Tibial nerve (tissue), 4 donors: ENCODE measurements around the gene JOSD1.

Experiments
- EP300 ChIP-seq, 2 donors: sonication (generic); formaldehyde crosslinking; IDR thresholded peaks; one replicate each; pipeline ENCODE4 v1.6.1; 2017; ENCODE audit warnings: antibody characterized with exemption in 2 of 2, mild to moderate bottlenecking in 1 of 2
- POLR2A ChIP-seq, 2 donors: fragments of 450-650 bp; IDR thresholded peaks; one replicate each; pipeline ENCODE4 v1.6.1; 2017; ENCODE audit warnings: antibody characterized with exemption in 2 of 2, mild to moderate bottlenecking in 2 of 2, moderate library complexity in 2 of 2
- TF ChIP-seq, protein P1 (sequence below), 5 experiments: fragments of 200-600 bp in 3 of 5; fragments of 450-650 bp in 2 of 5; sonication (generic) in 3 of 5; IDR thresholded peaks; one replicate each; pipeline ENCODE4 v1.5.1; 2016 to 2019; ENCODE audit warnings: antibody characterized with exemption in 5 of 5, mild to moderate bottlenecking in 3 of 5, moderate library complexity in 2 of 5

DNA sequence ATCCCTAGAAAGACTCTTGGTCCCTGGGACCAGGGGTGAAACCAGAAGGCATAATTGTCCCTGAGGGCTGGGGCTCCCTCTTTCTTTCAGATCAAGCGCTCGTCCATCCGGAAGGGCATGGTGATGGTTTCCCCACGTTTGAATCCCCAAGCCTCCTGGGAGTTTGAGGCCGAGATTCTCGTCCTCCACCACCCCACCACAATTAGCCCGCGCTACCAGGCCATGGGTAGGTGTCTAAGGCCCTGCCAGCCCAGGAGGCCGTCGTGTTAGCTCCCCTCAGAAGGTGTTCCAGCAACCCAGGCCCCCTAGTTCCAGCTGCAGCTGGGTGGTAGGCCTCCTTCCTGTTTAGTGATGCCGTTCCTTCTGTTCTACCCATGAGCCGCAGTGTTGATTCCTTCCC is 26.4 kb upstream of the JOSD1 start:
- TF ChIP-seq, protein P1, sequence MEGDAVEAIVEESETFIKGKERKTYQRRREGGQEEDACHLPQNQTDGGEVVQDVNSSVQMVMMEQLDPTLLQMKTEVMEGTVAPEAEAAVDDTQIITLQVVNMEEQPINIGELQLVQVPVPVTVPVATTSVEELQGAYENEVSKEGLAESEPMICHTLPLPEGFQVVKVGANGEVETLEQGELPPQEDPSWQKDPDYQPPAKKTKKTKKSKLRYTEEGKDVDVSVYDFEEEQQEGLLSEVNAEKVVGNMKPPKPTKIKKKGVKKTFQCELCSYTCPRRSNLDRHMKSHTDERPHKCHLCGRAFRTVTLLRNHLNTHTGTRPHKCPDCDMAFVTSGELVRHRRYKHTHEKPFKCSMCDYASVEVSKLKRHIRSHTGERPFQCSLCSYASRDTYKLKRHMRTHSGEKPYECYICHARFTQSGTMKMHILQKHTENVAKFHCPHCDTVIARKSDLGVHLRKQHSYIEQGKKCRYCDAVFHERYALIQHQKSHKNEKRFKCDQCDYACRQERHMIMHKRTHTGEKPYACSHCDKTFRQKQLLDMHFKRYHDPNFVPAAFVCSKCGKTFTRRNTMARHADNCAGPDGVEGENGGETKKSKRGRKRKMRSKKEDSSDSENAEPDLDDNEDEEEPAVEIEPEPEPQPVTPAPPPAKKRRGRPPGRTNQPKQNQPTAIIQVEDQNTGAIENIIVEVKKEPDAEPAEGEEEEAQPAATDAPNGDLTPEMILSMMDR (IDR thresholded peaks at IDR 0.05) = no peak
- TF ChIP-seq EP300 (IDR thresholded peaks at IDR 0.05) (no peak), POLR2A (IDR thresholded peaks at IDR 0.05) (no peak)
